Measurements from ENCODE around the gene OGFR.
A peak's percentile ranks its signal among the peaks of the same experiment; 100 is the strongest.

DNA sequence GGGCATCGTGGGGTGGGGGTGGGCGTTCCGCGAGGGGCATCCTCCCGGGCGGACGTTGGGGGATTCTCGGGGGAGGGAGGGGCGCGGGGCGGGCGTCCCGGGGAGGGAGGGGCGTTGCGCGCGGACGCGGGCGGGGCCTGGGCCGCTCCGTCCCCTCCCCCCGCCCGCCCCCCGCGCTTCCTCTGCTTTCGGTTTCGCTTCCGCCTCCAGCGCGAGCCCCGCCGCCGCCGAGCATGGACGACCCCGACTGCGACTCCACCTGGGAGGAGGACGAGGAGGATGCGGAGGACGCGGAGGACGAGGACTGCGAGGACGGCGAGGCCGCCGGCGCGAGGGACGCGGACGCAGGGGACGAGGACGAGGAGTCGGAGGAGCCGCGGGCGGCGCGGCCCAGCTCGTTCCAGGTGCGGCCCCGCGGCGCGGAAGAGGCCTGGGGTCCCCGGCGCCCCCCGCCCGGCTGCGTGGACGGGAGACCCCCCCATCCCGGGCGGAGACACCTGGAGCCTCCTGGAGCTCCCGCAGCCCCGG is at the start of gene OGFR:
- TF ChIP-seq, protein P1, sequence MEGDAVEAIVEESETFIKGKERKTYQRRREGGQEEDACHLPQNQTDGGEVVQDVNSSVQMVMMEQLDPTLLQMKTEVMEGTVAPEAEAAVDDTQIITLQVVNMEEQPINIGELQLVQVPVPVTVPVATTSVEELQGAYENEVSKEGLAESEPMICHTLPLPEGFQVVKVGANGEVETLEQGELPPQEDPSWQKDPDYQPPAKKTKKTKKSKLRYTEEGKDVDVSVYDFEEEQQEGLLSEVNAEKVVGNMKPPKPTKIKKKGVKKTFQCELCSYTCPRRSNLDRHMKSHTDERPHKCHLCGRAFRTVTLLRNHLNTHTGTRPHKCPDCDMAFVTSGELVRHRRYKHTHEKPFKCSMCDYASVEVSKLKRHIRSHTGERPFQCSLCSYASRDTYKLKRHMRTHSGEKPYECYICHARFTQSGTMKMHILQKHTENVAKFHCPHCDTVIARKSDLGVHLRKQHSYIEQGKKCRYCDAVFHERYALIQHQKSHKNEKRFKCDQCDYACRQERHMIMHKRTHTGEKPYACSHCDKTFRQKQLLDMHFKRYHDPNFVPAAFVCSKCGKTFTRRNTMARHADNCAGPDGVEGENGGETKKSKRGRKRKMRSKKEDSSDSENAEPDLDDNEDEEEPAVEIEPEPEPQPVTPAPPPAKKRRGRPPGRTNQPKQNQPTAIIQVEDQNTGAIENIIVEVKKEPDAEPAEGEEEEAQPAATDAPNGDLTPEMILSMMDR (IDR thresholded peaks at IDR 0.05; ENCODE audit: extremely low read depth in 1 of 2, insufficient read depth in 1 of 2, low read depth in 1 of 2, low read length in 2 of 2) = no peak
- peak; percentile 63 for TF ChIP-seq POLR2AphosphoS5 (IDR thresholded peaks at IDR 0.05; ENCODE audit: insufficient read depth, low read depth, low read length)
- no peak for TF ChIP-seq JUN (IDR thresholded peaks at IDR 0.05; ENCODE audit: borderline replicate concordance, insufficient read depth, insufficient read length, low read depth)
- TF ChIP-seq POLR2A (IDR thresholded peaks at IDR 0.05; ENCODE audit: low read depth, low read length) = peak; percentile 24
- TF ChIP-seq FOS (IDR thresholded peaks at IDR 0.05; ENCODE audit: borderline replicate concordance, insufficient read depth, low read length) = no peak
- TF ChIP-seq EZH2 (IDR thresholded peaks at IDR 0.05; ENCODE audit: borderline replicate concordance, low read depth, low read length, severe bottlenecking) = no peak
- TF ChIP-seq MYC (IDR thresholded peaks at IDR 0.05; ENCODE audit: low read depth, low read length) = no peak
- TF ChIP-seq GATA2 (IDR thresholded peaks at IDR 0.05; ENCODE audit: insufficient read depth, insufficient read length, low read depth, low read length) = no peak
